ENCODE results near the gene ZNF286A.
"Not testable (repeated sequence)": the region's sequence is repeated elsewhere in the genome, so short reads cannot be mapped to it uniquely, and the experiment has no call there.

- TF ChIP-seq, protein P1, sequence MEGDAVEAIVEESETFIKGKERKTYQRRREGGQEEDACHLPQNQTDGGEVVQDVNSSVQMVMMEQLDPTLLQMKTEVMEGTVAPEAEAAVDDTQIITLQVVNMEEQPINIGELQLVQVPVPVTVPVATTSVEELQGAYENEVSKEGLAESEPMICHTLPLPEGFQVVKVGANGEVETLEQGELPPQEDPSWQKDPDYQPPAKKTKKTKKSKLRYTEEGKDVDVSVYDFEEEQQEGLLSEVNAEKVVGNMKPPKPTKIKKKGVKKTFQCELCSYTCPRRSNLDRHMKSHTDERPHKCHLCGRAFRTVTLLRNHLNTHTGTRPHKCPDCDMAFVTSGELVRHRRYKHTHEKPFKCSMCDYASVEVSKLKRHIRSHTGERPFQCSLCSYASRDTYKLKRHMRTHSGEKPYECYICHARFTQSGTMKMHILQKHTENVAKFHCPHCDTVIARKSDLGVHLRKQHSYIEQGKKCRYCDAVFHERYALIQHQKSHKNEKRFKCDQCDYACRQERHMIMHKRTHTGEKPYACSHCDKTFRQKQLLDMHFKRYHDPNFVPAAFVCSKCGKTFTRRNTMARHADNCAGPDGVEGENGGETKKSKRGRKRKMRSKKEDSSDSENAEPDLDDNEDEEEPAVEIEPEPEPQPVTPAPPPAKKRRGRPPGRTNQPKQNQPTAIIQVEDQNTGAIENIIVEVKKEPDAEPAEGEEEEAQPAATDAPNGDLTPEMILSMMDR (IDR thresholded peaks at IDR 0.05) = not testable (repeated sequence)
- not testable (repeated sequence) for TF ChIP-seq POLR2A (IDR thresholded peaks at IDR 0.05)
Observed at GRCh38 chr17:15654401-15654800, 45.2 kb upstream of the ZNF286A start.
